ENCODE results near the gene TMEM52B. TPM values are rescaled to one million over a fixed set of nuclear protein-coding genes. Genes with fewer than 3 reads are reported as not detected.
"Not testable (repeated sequence)": the region's sequence is repeated elsewhere in the genome, so short reads cannot be mapped to it uniquely, and the experiment has no call there.

TMEM52B gene
- total RNA-seq, 4 donors from 2014 or later = 0.17 to 1.6 TPM; not detected in 2

DNA sequence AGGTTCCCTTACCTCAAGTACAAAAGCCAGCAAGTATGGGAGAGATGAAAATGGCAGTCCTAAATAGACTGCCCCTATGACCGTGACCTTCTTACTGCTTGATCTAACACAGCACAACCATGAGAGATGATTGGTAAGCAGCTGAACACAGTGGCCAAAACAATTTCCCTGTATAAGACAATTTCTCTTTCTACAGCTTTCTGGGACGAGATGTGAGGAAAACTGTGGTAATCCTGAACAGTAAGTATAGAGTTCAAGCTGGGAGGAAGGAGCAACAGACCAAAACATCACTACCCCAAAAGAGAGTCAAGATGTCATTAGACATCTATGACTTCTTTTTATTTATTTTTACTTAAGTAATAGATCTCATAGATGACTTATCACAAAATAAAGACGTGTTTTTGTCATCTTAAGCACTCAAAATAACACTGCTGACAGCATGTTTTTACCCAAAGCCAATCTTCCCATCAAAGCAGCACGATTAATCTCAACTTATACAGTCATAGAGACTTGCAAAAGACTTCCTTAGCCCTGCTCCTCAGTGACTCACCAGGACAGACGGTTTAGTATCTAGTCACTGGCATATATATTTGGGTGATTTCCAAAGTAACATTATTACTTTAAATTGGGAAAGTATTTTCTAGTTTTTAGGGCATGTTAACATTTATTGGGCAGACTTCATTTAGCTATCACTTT is 3.7 kb downstream of the TMEM52B start:
- peak overlapping the region in 1 of 4 donors; percentile 14 for H3K27ac ChIP-seq (replicated peaks in 1 of 4)
- H3K27me3 ChIP-seq = no peaks in the 10 kb centered on the region
- H3K36me3 ChIP-seq = no peaks in the 10 kb centered on the region
- DNase-seq (ENCODE audit: extremely low spot score) = no peak
- WGBS = 37% methylated on average over 5 of the region's 5 CpGs
- TF ChIP-seq EP300 (IDR thresholded peaks at IDR 0.05) = no peak
- TF ChIP-seq, protein P1, sequence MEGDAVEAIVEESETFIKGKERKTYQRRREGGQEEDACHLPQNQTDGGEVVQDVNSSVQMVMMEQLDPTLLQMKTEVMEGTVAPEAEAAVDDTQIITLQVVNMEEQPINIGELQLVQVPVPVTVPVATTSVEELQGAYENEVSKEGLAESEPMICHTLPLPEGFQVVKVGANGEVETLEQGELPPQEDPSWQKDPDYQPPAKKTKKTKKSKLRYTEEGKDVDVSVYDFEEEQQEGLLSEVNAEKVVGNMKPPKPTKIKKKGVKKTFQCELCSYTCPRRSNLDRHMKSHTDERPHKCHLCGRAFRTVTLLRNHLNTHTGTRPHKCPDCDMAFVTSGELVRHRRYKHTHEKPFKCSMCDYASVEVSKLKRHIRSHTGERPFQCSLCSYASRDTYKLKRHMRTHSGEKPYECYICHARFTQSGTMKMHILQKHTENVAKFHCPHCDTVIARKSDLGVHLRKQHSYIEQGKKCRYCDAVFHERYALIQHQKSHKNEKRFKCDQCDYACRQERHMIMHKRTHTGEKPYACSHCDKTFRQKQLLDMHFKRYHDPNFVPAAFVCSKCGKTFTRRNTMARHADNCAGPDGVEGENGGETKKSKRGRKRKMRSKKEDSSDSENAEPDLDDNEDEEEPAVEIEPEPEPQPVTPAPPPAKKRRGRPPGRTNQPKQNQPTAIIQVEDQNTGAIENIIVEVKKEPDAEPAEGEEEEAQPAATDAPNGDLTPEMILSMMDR (IDR thresholded peaks at IDR 0.05) = no peak
- TF ChIP-seq POLR2AphosphoS5 (IDR thresholded peaks at IDR 0.05) = peak in 1 of 2 donors; percentile 42
- no peak for TF ChIP-seq POLR2A (IDR thresholded peaks at IDR 0.05; ENCODE audit: low read depth)
- H3K9me3 ChIP-seq = no peaks in the 10 kb centered on the region
- H3K4me3 ChIP-seq = no peak overlapping the region
- intact Hi-C loops (cut with DNase I) = no loop called here
- H3K4me1 ChIP-seq = peaks cover 0 to 33% (median 26%) of the 10 kb centered on the region in 4 donors

DNA sequence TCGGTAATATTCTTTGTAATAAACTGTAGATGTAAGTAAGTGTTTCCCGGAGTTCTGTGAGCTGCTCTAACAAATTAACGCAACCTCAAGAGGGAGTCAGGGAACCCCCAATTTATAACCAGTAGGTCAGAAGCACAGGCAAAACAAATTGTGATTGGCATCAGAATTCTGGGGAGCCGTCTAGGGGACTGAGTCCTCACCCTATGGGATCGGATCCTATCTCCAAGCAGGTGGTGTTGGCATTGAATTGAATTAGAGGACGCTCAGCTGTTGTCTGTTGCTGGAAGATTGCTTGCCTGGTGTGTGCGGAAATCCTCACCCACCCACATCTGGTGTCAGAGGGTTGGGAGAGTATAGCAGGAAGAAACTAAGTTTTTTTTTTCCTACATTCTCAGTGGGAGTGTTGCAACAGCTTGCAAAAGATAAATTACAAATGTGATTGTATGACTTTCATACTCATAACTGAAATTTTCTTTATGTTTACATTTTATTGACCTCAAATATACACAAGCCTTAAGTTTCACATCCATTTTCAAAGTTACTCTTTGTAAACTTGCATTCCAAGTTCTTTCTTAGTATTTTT is 5.5 kb downstream of the TMEM52B start:
- H3K27me3 ChIP-seq = no peaks in the 10 kb centered on the region
- H3K27ac ChIP-seq (replicated peaks in 1 of 4) = peak overlapping the region in 2 of 4 donors; percentile 29 to 51
- TF ChIP-seq POLR2AphosphoS5 (IDR thresholded peaks at IDR 0.05) (no peak), POLR2A (IDR thresholded peaks at IDR 0.05; ENCODE audit: low read depth) (no peak), EP300 (IDR thresholded peaks at IDR 0.05) (no peak)
- TF ChIP-seq, protein P1 (IDR thresholded peaks at IDR 0.05) = no peak
- WGBS = 37% methylated on average over 7 of the region's 7 CpGs
- no peaks in the 10 kb centered on the region for H3K9me3 ChIP-seq
- no peaks in the 10 kb centered on the region for H3K36me3 ChIP-seq
- no peak overlapping the region for H3K4me3 ChIP-seq
- peak; percentile 89 for DNase-seq (ENCODE audit: extremely low spot score)
- peaks cover 0 to 36% (median 28%) of the 10 kb centered on the region in 4 donors for H3K4me1 ChIP-seq
- intact Hi-C loops (cut with DNase I) = no loop called here

DNA sequence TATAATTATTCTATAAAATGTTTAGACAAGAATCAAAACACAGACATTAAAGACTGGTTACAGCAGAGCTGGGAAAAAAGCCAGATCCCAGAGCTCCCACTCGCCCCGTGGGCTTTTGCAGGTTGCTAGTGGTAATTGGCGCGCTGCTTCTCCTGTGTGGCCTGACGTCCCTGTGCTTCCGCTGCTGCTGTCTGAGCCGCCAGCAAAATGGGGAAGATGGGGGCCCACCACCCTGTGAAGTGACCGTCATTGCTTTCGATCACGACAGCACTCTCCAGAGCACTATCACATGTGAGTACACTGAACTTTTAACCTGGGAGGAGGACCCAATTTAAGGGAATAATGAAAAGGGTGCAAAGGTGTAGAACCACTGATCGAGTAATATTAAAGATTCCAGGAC is 7.5 kb downstream of the TMEM52B start:
- H3K27me3 ChIP-seq = no peaks in the 10 kb centered on the region
- H3K4me1 ChIP-seq = peaks cover 3 to 55% (median 47%) of the 10 kb centered on the region in 4 donors
- H3K36me3 ChIP-seq = no peaks in the 10 kb centered on the region
- H3K9me3 ChIP-seq = no peaks in the 10 kb centered on the region
- peak; percentile 91 for DNase-seq (ENCODE audit: extremely low spot score)
- intact Hi-C loops (cut with DNase I) = no loop called here
- TF ChIP-seq POLR2AphosphoS5 (IDR thresholded peaks at IDR 0.05) (no peak), EP300 (IDR thresholded peaks at IDR 0.05) (no peak), POLR2A (IDR thresholded peaks at IDR 0.05; ENCODE audit: low read depth) (no peak)
- TF ChIP-seq, protein P1 (IDR thresholded peaks at IDR 0.05) = no peak
- H3K27ac ChIP-seq (replicated peaks in 1 of 4) = no peak overlapping the region
- WGBS = 61% methylated on average over 11 of the region's 11 CpGs
- no peak overlapping the region for H3K4me3 ChIP-seq

DNA sequence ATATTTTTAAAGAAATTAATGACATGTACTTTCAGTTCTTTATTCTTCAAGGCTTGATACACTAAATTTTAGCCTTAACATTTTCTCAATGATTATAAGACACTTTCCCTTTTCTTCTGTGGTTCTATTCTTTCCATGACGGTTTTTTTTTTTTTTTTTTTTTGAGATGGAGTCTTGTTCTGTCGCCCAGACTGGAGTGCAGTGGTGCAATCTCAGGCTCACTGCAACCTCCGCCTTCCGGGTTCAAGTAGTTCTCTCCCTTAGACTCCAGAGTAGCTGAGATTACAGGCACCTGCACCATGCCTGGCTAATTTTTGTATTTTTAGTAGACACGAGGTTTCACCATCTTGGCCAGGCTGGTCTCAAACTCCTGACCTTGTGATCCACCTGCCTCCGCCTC is 8.1 kb downstream of the TMEM52B start:
- WGBS = 82% methylated on average over 6 of the region's 6 CpGs
- peak; percentile 29 for DNase-seq (ENCODE audit: extremely low spot score)
- H3K4me1 ChIP-seq = peaks cover 3 to 62% (median 54%) of the 10 kb centered on the region in 4 donors
- H3K27ac ChIP-seq (replicated peaks in 1 of 4); H3K36me3 ChIP-seq; H3K4me3 ChIP-seq; H3K27me3 ChIP-seq; intact Hi-C loops (cut with DNase I); H3K9me3 ChIP-seq: not testable (repeated sequence)

DNA sequence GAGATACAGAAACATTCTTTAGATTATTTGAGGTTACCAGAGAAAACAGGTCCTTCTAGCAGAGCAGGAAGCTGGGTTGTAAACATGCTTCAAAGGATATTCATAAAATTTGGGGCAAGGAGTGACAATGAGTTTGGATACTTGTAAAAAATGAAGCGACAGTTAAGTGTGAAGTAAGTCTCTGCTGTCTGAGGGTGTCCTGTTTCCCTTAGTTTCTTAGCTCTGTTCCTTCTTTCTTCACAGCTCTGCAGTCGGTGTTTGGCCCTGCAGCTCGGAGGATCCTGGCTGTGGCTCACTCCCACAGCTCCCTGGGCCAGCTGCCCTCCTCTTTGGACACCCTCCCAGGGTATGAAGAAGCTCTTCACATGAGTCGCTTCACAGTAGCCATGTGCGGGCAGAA is 10.8 kb downstream of the TMEM52B start:
- Histone ChIP-seq H3K9me3 (no peaks in the 10 kb centered on the region), H3K27ac (replicated peaks in 1 of 4) (peak overlapping the region; percentile 59 to 72 (median 69)), H3K4me3 (no peak overlapping the region), H3K27me3 (no peaks in the 10 kb centered on the region), H3K4me1 (peaks cover 3 to 49% (median 45%) of the 10 kb centered on the region in 4 donors), H3K36me3 (no peaks in the 10 kb centered on the region)
- intact Hi-C loops (cut with DNase I) = loop anchor here (2.0 kb wide), 1 partner anchor 37 kb away; no protein-coding TSS in a partner anchor
- no peak for TF ChIP-seq EP300 (IDR thresholded peaks at IDR 0.05)
- peak; percentile 19 to 49 for TF ChIP-seq POLR2AphosphoS5 (IDR thresholded peaks at IDR 0.05)
- 30% methylated on average over 5 of the region's 5 CpGs for WGBS
- DNase-seq (ENCODE audit: extremely low spot score) = no peak

Data from esophagus muscularis mucosa (tissue), 4 donors.